Measurements from ENCODE around the gene PID1. TPM values are rescaled to one million over a fixed set of nuclear protein-coding genes. Genes with fewer than 3 reads are reported as not detected.

PID1 gene
- total RNA-seq, 4 donors from 2014 or later: 9.5 to 28.5 (median 21.2) TPM

DNA sequence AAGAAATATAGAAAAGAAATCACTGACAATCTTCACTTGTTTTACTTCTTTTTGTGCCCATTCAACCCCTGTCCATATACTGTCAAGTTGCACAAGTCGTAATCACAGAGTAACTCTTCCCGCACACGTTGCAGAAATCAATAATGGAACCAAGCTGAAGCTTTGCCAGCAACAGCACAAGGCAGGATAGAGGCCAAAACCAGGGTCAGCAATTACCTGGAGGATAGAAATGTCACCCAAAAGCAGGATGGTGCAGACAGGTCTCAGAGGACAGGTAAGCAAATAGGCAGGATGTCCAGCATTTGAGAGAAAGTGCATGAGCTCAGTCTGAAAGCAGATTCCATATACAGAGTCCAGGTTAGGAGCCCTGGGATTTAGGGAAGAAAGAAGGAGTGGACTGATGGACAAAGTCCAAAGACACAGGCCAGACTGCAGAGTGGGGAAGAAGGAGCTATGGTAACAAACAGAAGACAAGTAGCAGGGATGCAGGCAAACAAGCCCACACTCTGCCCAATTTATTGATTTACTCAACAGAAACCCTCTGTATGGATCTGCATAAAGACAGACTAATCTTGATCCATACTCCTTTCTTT is 52.7 kb downstream of the PID1 start:
- no peak for DNase-seq (ENCODE audit: low spot score in 2 of 2)
- intact Hi-C loops (cut with DNase I; ENCODE audit: low total_unique reads): no loop called here
- TF ChIP-seq CTCF (IDR thresholded peaks at IDR 0.05) (no peak), POLR2A (IDR thresholded peaks at IDR 0.05) (no peak)
- WGBS, 2 donors: 45 to 83% methylated on average over 3 of the region's 3 CpGs
- no peak overlapping the region for H3K4me3 ChIP-seq (ENCODE audit: low read depth, poor library complexity, severe bottlenecking)

DNA sequence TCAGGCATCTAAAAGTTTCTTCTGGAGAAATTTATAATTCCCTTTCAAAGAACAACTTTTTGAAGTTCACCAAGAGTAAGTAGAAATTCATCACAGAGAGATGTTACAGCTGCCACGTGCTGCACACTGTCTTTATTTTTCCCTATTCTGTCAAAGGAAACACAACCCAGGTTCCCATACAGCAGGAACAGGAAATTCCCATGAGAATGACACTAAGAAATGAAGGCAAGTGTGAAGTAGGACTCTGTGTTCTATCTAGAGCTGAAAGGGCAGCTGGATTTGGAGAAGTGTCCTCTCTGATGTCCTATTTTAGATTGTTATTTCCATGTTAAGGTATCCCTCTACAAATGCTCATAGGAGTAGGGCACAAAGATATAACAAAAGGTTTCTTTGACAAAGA is 58.8 kb downstream of the PID1 start:
- WGBS, 2 donors: 0 to 3% methylated on average over 1 of the region's 1 CpG
- H3K4me3 ChIP-seq (ENCODE audit: low read depth, poor library complexity, severe bottlenecking): no peak overlapping the region
- DNase-seq (ENCODE audit: low spot score in 2 of 2): no peak
- TF ChIP-seq CTCF (IDR thresholded peaks at IDR 0.05) (no peak), POLR2A (IDR thresholded peaks at IDR 0.05) (no peak)
- intact Hi-C loops (cut with DNase I; ENCODE audit: low total_unique reads): no loop called here

- TF ChIP-seq POLR2A (IDR thresholded peaks at IDR 0.05): no peak
- TF ChIP-seq CTCF (IDR thresholded peaks at IDR 0.05): no peak
- intact Hi-C loops (cut with DNase I; ENCODE audit: low total_unique reads): no loop called here
- 63 to 68% methylated on average over 4 of the region's 4 CpGs for WGBS, 2 donors
- H3K4me3 ChIP-seq (ENCODE audit: low read depth, poor library complexity, severe bottlenecking): no peak overlapping the region
- DNase-seq (ENCODE audit: low spot score in 2 of 2): no peak
Observed at GRCh38 chr2:229210641-229211040, 60.4 kb downstream of the PID1 start.

- WGBS, 2 donors: 77 to 90% methylated on average over 6 of the region's 6 CpGs
- no peak overlapping the region for H3K4me3 ChIP-seq (ENCODE audit: low read depth, poor library complexity, severe bottlenecking)
- intact Hi-C loops (cut with DNase I; ENCODE audit: low total_unique reads): no loop called here
- no peak for TF ChIP-seq CTCF (IDR thresholded peaks at IDR 0.05)
- TF ChIP-seq POLR2A (IDR thresholded peaks at IDR 0.05): no peak
- DNase-seq (ENCODE audit: low spot score in 2 of 2): no peak
Observed at GRCh38 chr2:229206548-229206947, 64.5 kb downstream of the PID1 start.

DNA sequence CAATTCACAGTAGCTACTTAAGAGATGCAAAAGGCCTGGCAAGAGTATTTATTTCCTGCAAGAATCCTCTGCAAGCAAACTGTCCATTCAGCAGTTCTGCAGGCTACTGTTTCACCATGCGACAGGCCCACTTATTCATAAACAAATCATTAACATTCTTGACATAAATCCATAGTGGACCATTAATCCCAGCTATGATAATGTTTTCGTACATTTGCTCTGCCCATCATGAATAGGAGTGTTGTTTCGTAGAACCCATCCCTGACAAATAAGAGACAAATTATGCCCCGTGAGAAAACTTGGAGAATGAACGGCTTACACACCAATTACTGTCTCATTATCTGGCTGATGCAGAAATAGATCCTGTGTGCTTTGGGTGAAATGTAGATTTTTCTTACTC is 65.4 kb downstream of the PID1 start:
- intact Hi-C loops (cut with DNase I; ENCODE audit: low total_unique reads): no loop called here

More for the DNA sequence above, 65.4 kb downstream of the PID1 start:
- no peak for DNase-seq (ENCODE audit: low spot score in 2 of 2)
- H3K4me3 ChIP-seq (ENCODE audit: low read depth, poor library complexity, severe bottlenecking): no peak overlapping the region
- no peak for TF ChIP-seq POLR2A (IDR thresholded peaks at IDR 0.05)
- no peak for TF ChIP-seq CTCF (IDR thresholded peaks at IDR 0.05)
- WGBS, 2 donors: 78 to 80% methylated on average over 5 of the region's 5 CpGs

Measured in lower leg skin (tissue), 4 donors.